Gastroesophageal sphincter (tissue), 4 donors: ENCODE measurements around the gene ADGRL2. TPM values are rescaled to one million over a fixed set of nuclear protein-coding genes. Genes with fewer than 3 reads are reported as not detected.

Experiments
- ATAC-seq: fragments of 150-250 bp; one replicate; pipeline ENCODE4 v1.9.1; 2016; ENCODE audit warnings: mild to moderate bottlenecking, moderate library complexity
- H3K27ac ChIP-seq, 4 donors: fragments of 200-600 bp; sonication (generic) in 3 of 4; 1 replicate in 3 of 4; 2 replicates in 1 of 4; pipeline ENCODE4 v1.5.1; 2016 to 2019
- H3K27me3 ChIP-seq: fragments of 200-600 bp; sonication (generic); one replicate; pipeline ENCODE4 v1.5.1; 2019
- H3K36me3 ChIP-seq, 2 donors: fragments of 200-600 bp; sonication (generic); one replicate each; pipeline ENCODE4 v1.5.1; 2019; ENCODE audit warnings: control low read depth in 1 of 2
- H3K4me1 ChIP-seq, 3 donors: fragments of 200-600 bp; sonication (generic); 1 replicate in 2 of 3; 2 replicates in 1 of 3; pipeline ENCODE4 v1.5.1; 2016 to 2019; ENCODE audit warnings: control low read depth in 2 of 3
- H3K4me3 ChIP-seq, 2 donors: fragments of 200-600 bp; sonication (generic); one replicate each; pipeline ENCODE4 v1.5.1; 2019; ENCODE audit warnings: mild to moderate bottlenecking in 1 of 2, moderate library complexity in 1 of 2
- H3K9me3 ChIP-seq, 3 donors: fragments of 200-600 bp; sonication (generic); one replicate each; pipeline ENCODE4 v1.5.1; 2017 to 2019; ENCODE audit warnings: control low read depth in 2 of 3
- EP300 ChIP-seq: sonication (generic); formaldehyde crosslinking; IDR thresholded peaks from one replicate; pipeline ENCODE4 v1.6.1; 2017; ENCODE audit warnings: antibody characterized with exemption, mild to moderate bottlenecking
- POLR2A ChIP-seq, 2 donors: fragments of 450-650 bp; IDR thresholded peaks; one replicate each; pipeline ENCODE4 v1.6.1; 2017; ENCODE audit warnings: antibody characterized with exemption in 2 of 2, mild to moderate bottlenecking in 2 of 2, moderate library complexity in 1 of 2
- POLR2AphosphoS5 ChIP-seq: sonication (generic); formaldehyde crosslinking; IDR thresholded peaks from one replicate; pipeline ENCODE4 v1.6.1; 2017; ENCODE audit warnings: antibody characterized with exemption
- WGBS, 2 donors: methylation state at CpG; one replicate each; pipeline ENCODE4 v1.1.5; 2018; ENCODE audit warnings: low coverage in 1 of 2; 5-methylcytosine and 5-hydroxymethylcytosine counted together
- total RNA-seq, 4 donors: library from RNA; depleted of rRNA; stranded (reverse); fragments of >200 nt; gene quantifications; one replicate each; pipeline ENCODE4 v1.1.0, GENCODE V29; 2016
- TF ChIP-seq, protein P1 (sequence below), 4 experiments: fragments of 200-600 bp in 2 of 4; fragments of 450-650 bp in 2 of 4; sonication (generic) in 1 of 4; IDR thresholded peaks; one replicate each; pipeline ENCODE4 v1.5.1; 2017 to 2019; ENCODE audit warnings: antibody characterized with exemption in 4 of 4, mild to moderate bottlenecking in 2 of 4, moderate library complexity in 2 of 4

The ADGRL2 gene
- total RNA-seq, 4 donors from 2014 or later: 68.9 to 141 (median 83.8) TPM

DNA sequence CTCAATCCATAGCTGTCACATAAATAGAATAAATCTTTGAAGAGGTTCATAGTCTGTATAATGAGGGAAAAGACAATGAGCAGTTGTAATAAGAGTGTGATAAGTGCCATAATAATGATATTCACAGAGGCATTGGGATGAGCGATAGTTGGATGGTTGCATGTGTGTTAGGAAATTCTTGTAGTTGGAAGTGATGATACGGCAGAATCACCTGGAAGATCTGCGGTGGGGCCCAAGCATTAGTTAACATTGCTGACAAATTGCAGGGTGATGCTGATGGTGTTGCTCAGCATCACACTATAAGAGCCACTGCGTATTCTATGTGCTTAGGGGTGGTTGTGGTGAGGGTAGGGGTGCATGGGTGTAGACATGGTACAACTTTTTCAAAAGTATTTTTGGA lies 41.1 kb downstream of the ADGRL2 start:
- H3K9me3 ChIP-seq: no peaks in the 10 kb centered on the region
- TF ChIP-seq POLR2AphosphoS5 (no peak), EP300 (no peak), POLR2A (IDR thresholded peaks at IDR 0.05) (no peak)
- TF ChIP-seq, protein P1, sequence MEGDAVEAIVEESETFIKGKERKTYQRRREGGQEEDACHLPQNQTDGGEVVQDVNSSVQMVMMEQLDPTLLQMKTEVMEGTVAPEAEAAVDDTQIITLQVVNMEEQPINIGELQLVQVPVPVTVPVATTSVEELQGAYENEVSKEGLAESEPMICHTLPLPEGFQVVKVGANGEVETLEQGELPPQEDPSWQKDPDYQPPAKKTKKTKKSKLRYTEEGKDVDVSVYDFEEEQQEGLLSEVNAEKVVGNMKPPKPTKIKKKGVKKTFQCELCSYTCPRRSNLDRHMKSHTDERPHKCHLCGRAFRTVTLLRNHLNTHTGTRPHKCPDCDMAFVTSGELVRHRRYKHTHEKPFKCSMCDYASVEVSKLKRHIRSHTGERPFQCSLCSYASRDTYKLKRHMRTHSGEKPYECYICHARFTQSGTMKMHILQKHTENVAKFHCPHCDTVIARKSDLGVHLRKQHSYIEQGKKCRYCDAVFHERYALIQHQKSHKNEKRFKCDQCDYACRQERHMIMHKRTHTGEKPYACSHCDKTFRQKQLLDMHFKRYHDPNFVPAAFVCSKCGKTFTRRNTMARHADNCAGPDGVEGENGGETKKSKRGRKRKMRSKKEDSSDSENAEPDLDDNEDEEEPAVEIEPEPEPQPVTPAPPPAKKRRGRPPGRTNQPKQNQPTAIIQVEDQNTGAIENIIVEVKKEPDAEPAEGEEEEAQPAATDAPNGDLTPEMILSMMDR (IDR thresholded peaks at IDR 0.05): no peak
- H3K4me3 ChIP-seq: no peak overlapping the region
- 69 to 73% methylated on average over 4 of the region's 4 CpGs for WGBS, 2 donors
- H3K27ac ChIP-seq: no peak overlapping the region
- no peaks in the 10 kb centered on the region for H3K27me3 ChIP-seq
- ATAC-seq: no peak
- peaks cover 0 to 1% (median 0%) of the 10 kb centered on the region in 3 donors for H3K4me1 ChIP-seq
- no peaks in the 10 kb centered on the region for H3K36me3 ChIP-seq

DNA sequence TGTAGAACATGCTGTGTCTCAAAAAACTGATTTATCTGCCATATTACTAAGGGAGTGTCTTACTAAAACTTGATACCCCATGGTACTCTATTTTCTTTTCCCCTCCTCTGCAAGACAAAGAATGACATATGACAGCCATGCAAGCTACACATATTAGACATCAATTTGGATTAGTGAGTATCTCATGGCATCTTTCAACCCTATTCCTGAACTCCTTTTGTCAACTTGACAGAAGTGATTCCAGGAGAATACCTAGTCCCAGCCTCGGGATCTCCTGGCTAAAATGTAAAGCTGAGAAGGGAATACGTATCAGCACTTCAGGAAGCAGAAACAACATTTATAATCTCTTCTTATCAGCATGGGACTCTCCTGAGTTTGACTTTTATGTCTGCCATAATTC lies 43.7 kb downstream of the ADGRL2 start:
- TF ChIP-seq EP300 (no peak), POLR2AphosphoS5 (no peak), POLR2A (IDR thresholded peaks at IDR 0.05) (no peak)
- TF ChIP-seq, protein P1 (IDR thresholded peaks at IDR 0.05): no peak
- Histone ChIP-seq H3K9me3 (no peaks in the 10 kb centered on the region), H3K36me3 (no peaks in the 10 kb centered on the region), H3K4me1 (peaks cover 0 to 8% (median 0%) of the 10 kb centered on the region in 3 donors), H3K4me3 (no peak overlapping the region), H3K27ac (no peak overlapping the region), H3K27me3 (no peaks in the 10 kb centered on the region)
- no peak for ATAC-seq
- 77 to 92% methylated on average over 2 of the region's 2 CpGs for WGBS, 2 donors

DNA sequence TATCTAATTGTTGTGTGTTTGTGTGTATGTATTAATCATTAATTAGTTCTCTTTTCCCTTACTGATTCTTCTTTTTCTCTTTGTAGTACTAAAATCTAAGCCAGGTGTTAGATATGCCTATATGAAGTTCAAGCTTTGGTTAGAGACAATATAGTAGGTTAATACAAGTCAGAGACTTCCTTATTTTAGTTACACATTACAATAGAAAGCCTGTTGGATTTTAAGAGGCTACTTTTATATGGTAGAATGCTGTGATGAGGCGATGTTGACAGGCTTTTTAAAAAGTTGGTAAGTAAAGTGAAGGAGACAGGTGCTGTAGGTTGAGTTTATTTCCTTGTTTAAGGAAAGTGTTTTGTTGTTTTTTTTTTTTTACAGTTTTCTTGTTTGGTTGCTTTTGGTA lies 45.9 kb downstream of the ADGRL2 start:
- TF ChIP-seq POLR2A (IDR thresholded peaks at IDR 0.05) (no peak), POLR2AphosphoS5 (no peak), EP300 (no peak)
- TF ChIP-seq, protein P1 (IDR thresholded peaks at IDR 0.05): no peak
- WGBS, 2 donors: 89 to 93% methylated on average over 1 of the region's 1 CpG

DNA sequence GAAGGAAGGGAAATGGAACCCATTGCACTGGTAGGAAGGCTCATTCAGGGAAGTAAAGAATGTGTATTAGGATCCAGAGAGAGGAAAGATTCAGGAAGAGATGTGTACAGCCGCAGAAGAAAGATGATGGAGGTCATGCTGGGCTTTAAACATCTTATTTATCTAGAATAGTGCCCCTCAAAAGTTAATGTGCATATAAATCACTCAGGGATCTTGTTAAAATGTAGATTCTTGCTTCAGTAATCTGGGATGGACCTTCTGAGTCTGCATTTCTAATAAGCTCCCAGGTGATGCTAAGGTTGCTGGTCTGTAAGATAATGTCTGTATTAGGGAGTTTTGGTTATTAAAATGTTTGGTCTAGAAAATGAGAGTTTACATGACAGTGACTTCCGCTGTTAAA lies 46.3 kb downstream of the ADGRL2 start:
- no peak for ATAC-seq
- Histone ChIP-seq H3K4me3 (no peak overlapping the region), H3K36me3 (no peaks in the 10 kb centered on the region), H3K9me3 (no peaks in the 10 kb centered on the region), H3K27ac (no peak overlapping the region), H3K4me1 (peaks cover 0 to 28% (median 0%) of the 10 kb centered on the region in 3 donors), H3K27me3 (no peaks in the 10 kb centered on the region)
- 88 to 97% methylated on average over 2 of the region's 2 CpGs for WGBS, 2 donors
- TF ChIP-seq, protein P1 (IDR thresholded peaks at IDR 0.05): no peak
- no peak for TF ChIP-seq POLR2A (IDR thresholded peaks at IDR 0.05)
- no peak for TF ChIP-seq EP300
- no peak for TF ChIP-seq POLR2AphosphoS5

More for the DNA sequence above, 45.9 kb downstream of the ADGRL2 start:
- no peak overlapping the region for H3K4me3 ChIP-seq
- peaks cover 0 to 24% (median 0%) of the 10 kb centered on the region in 3 donors for H3K4me1 ChIP-seq
- H3K27ac ChIP-seq: no peak overlapping the region
- ATAC-seq: no peak
- H3K9me3 ChIP-seq: no peaks in the 10 kb centered on the region
- H3K36me3 ChIP-seq: no peaks in the 10 kb centered on the region
- H3K27me3 ChIP-seq: no peaks in the 10 kb centered on the region

DNA sequence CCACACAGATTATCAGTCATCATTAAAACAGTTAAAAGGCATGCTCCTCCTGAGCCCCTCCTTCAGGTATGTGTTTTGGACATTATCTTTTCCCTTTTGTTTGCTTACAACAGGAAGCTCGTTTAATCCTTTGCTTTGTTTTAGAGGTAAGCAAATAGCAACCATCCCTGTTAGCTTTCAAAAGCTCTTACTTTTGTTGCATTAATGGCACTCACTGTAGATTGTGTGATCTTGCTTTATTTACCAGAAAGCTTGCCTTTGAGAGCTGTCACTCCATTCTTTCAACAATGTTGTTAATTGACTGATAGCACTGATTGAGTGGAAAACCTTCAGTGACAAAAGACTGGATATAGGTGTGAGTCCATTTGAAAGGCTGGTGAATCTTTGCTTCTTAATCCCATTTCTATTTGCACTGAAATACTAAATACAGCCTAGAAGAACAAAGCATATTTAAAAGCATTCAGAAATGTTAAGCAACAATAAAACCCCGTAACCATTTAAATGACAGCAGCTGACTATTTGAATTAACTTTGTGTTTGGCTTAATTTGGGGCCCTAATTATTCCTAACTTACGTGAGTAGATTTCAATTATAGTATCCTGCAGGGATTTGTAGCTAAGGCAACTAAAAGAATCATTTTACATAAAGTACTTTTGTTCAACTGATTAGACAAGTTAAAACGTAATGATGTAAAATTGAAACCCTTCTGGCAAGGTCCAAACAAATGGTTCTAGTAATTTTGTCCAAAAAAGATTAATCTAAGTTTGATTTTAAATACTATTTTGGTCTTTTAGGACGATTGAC lies 48.3 kb downstream of the ADGRL2 start:
- Histone ChIP-seq H3K27me3 (no peaks in the 10 kb centered on the region), H3K36me3 (no peaks in the 10 kb centered on the region), H3K9me3 (no peaks in the 10 kb centered on the region), H3K4me3 (no peak overlapping the region), H3K4me1 (peaks cover 0 to 30% (median 0%) of the 10 kb centered on the region in 3 donors), H3K27ac (no peak overlapping the region)
- WGBS, 2 donors: 59 to 80% methylated on average over 5 of the region's 5 CpGs
- TF ChIP-seq, protein P1 (IDR thresholded peaks at IDR 0.05): no peak
- TF ChIP-seq POLR2AphosphoS5 (no peak), POLR2A (IDR thresholded peaks at IDR 0.05) (no peak), EP300 (no peak)
- no peak for ATAC-seq
